Measurements from ENCODE around the gene ELMO1. TPM values are rescaled to one million over a fixed set of nuclear protein-coding genes. Genes with fewer than 3 reads are reported as not detected.

Gene ELMO1
- polyA plus RNA-seq, 3 donors: 11.0 to 14.4 (median 13.3) TPM

- DNase-seq (ENCODE audit: low read depth in 3 of 3, low spot score in 2 of 3): no peak
These were observed 16.3 kb downstream of the ELMO1 start for GRCh38 chr7:37432281-37432920.

DNA sequence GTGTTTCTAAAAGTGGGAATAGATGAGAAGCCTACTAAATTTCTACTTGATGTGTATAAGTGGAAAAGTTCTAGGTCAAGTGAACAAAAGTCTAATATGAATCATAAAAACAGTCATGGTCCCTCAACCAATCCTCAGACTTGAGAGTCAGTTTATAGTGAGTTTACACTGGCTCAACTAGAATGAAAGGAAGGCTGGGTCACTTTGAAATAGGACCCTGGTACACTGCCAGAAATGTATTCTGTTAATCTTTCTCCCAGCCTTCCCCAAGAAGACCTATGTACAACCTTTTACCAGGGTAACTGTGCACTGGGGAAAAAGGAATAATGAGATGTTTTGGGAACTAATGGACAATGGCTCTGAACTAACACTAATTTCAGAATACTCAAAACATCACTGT lies 17.3 kb downstream of the ELMO1 start:
- DNase-seq (ENCODE audit: low read depth in 3 of 3, low spot score in 2 of 3): no peak

GRCh38 chr7:37430640-37431039 lies 18.0 kb downstream of the ELMO1 start:
- no peak for DNase-seq (ENCODE audit: low read depth in 3 of 3, low spot score in 2 of 3)

DNA sequence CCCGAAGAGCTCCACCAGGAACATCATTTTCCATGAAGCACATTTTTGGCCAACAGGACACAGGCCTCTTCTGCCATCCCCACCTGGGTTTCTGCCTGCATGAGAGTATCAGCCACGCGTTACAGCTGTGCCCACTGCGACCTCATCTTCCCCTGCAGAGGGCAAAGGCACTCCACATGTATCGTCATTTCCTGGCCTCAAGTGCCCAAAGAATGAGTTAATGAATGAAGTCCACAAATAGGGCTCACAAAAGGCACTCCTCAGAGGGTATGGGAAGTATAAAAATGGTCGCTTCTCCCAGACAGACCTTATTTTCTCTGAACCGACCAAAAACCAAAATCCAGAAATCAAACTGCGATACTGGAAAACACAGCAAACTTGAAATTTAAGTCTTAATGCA lies 18.5 kb downstream of the ELMO1 start:
- no peak for DNase-seq (ENCODE audit: low read depth in 3 of 3, low spot score in 2 of 3)

GRCh38 chr7:37429435-37429791 lies 19.3 kb downstream of the ELMO1 start:
- no peak for DNase-seq (ENCODE audit: low read depth in 3 of 3, low spot score in 2 of 3)

GRCh38 chr7:37428681-37429434 lies 19.8 kb downstream of the ELMO1 start:
- DNase-seq (ENCODE audit: low read depth in 3 of 3, low spot score in 2 of 3): no peak

GRCh38 chr7:37427276-37427940 lies 21.3 kb downstream of the ELMO1 start:
- DNase-seq (ENCODE audit: low read depth in 3 of 3, low spot score in 2 of 3): no peak

- no peak for DNase-seq (ENCODE audit: low read depth in 3 of 3, low spot score in 2 of 3)
These were observed 23.2 kb downstream of the ELMO1 start for GRCh38 chr7:37425498-37425897.

DNA sequence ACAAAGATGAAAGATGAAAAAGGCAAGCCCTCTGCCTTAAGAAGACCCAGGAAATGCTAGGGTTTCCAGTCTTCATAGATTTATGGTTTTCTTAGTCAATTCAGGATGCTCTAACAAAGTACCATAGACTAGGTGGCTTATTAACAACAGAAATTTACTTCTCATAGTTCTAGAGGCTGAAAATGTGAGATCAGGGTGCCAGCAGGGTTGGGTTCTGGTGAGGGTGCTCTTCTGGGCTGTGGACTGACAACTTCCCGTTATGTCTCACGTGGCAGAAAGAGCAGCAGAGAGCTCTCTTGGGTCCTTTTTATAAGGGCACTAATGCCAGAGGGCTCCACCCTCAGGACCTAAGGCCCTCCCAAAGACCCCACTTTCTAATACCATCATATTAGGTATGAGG lies 23.7 kb downstream of the ELMO1 start:
- no peak for DNase-seq (ENCODE audit: low read depth in 3 of 3, low spot score in 2 of 3)

DNA sequence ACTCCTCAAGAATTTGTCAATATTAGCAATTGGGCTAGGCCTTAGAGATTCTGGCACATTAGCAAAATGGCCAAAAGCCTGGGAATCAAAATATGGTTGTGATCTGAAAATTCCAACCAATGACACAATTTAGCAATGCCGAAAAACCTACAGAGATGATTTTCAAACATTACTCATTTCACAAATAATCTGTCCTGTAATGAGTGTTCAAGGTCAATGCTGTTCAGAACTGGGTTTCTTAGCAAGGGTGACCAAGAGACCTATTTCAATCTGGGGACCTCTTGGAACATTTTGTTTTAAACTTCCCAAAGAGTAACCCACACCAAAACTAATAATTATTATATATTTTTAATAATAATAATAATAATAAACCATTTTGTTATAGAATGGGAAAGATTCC lies 24.1 kb downstream of the ELMO1 start:
- DNase-seq (ENCODE audit: low read depth in 3 of 3, low spot score in 2 of 3): no peak

- DNase-seq (ENCODE audit: low read depth in 3 of 3, low spot score in 2 of 3): no peak
These were observed 26.7 kb downstream of the ELMO1 start for GRCh38 chr7:37421861-37422500.

- no peak for DNase-seq (ENCODE audit: low read depth in 3 of 3, low spot score in 2 of 3)
These were observed 27.5 kb downstream of the ELMO1 start for GRCh38 chr7:37420946-37421695.

DNA sequence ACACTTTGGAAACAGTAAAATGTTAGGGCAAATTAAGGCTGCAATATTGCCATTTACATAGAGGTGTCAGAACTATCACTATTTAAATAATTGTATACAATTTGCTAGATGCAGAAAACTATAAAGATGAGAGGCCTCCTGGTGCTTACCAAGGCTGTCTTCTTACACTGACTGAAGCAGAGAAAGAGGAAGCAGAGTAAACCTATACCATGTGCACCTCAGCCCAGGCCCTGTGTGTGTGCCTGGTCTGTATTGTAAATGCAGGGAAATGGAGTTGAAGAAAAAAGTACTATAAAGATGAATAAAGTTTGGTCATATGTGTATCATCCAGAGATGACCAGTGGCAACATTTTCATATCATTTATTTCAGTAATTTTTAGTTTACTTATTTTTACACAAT lies 29.2 kb downstream of the ELMO1 start:
- no peak for DNase-seq (ENCODE audit: low read depth in 3 of 3, low spot score in 2 of 3)

DNA sequence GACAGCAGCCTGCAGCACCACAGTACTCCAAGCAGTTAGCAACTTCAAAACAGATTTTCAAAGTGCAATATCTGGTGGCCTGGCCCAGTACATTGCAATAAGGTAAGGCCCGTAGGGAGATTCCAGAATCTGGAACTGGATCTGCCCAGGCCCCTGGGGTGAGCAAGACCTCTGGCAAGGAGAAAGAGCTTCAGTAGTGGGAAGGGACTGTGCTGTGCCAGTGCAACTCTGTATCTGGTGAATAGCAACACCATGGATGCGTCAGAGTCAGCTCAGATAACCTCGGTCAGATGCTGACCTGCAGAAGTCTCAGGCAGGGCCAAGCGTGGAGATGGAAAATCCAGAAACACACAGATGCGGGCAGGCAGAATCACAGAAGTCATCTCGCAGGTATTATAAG lies 30.3 kb downstream of the ELMO1 start:
- no peak for DNase-seq (ENCODE audit: low read depth in 3 of 3, low spot score in 2 of 3)

DNA sequence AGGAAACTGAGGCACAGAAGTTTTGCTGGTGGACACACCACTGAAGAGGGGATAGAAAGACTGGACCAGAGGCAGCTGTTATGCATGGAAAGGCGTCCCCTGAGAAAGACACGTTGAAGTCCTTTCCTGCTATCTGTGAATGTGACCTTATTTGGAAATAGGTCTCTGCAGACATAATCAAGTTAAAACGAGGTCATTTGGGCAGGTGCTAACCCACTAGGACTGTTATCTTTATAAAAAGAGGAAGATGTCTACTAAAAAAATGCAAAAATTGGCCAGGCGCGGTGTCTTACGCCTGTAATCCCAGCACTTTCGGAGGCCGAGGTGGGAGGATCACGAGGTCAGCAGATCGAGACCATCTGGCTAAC lies 31.6 kb downstream of the ELMO1 start:
- no peak for DNase-seq (ENCODE audit: low read depth in 3 of 3, low spot score in 2 of 3)

GRCh38 chr7:37416378-37417106 lies 32.1 kb downstream of the ELMO1 start:
- no peak for DNase-seq (ENCODE audit: low read depth in 3 of 3, low spot score in 2 of 3)

- DNase-seq (ENCODE audit: low read depth in 3 of 3, low spot score in 2 of 3): no peak
These were observed 33.0 kb downstream of the ELMO1 start for GRCh38 chr7:37415629-37416028.

GRCh38 chr7:37414352-37414983 lies 34.2 kb downstream of the ELMO1 start:
- DNase-seq (ENCODE audit: low read depth in 3 of 3, low spot score in 2 of 3): no peak

DNA sequence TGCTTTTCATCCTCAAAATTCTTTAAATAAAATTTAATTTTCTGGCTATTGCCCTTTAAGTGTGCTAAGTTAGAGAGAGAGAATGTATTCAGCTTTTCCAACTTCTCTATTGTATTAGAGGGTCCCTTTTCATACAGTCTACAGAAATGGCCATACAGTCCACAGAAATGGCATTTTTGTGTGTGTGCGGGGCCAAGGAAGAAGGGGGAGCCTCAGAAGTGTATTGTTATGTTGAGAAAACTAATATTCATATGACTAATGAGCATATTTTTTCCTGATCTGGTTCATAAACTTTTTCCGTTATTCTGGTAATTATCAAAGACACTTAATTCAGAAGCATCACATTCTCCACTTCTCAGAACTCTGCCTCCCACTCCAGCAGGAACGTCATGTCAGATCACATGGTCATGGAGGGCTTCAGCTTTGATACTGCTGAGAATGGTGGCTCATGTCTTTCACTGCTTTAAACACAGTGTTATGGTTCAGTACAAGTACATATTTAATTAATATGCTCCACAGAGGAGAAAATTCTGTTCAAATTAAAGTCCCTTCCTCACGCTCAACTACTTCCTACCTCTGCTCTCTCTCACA lies 37.1 kb downstream of the ELMO1 start:
- no peak for DNase-seq (ENCODE audit: low read depth in 3 of 3, low spot score in 2 of 3)

Data from right renal cortex interstitium (tissue), 3 donors.